NB4 (cell line): ENCODE measurements around the gene MCC.

Experiments
- DNase-seq: peaks from one replicate; pipeline ENCODE4 v3.0.0; 2010; ENCODE audit warnings: low read depth
- H3K4me3 ChIP-seq: one replicate; pipeline ENCODE4 v1.5.1; 2011; ENCODE audit warnings: mild to moderate bottlenecking, low read depth, low read length, moderate library complexity
- MAX ChIP-seq: IDR thresholded peaks from 2 replicates; pipeline ENCODE4 v1.6.1; 2011; ENCODE audit warnings: low read depth, low read length
- MYC ChIP-seq: IDR thresholded peaks from 2 replicates; pipeline ENCODE4 v1.6.1; 2011; ENCODE audit warnings: low read depth, low read length
- POLR2A ChIP-seq: IDR thresholded peaks from 2 replicates; pipeline ENCODE4 v1.6.1; 2011; ENCODE audit warnings: mild to moderate bottlenecking; ENCODE audit not compliant: insufficient read length; ENCODE audit errors: extremely low read depth
- TF ChIP-seq, protein P1 (sequence below): IDR thresholded peaks from one replicate; pipeline ENCODE4 v1.5.1; 2012; ENCODE audit warnings: low read depth, low read length

Gene MCC

DNA sequence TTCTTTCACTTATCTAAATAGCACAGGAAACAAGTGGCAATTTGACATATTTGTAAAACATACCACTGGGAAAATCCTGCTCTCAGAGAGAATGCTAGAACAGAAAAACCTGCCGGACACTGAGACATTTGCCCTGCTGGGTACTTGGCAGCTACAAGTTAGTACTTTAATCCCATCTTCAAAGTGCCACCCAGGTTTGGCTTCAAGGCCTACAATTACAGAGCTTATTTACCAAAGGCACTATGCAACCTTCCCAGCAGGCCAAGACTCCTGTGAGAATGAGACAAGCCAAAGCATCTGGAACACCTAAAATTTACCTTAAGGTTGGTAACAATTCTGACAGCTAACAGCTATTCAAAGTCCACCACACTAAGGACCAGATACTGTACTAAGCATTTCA is 131.8 kb downstream of the MCC start:
- no peak for DNase-seq

DNA sequence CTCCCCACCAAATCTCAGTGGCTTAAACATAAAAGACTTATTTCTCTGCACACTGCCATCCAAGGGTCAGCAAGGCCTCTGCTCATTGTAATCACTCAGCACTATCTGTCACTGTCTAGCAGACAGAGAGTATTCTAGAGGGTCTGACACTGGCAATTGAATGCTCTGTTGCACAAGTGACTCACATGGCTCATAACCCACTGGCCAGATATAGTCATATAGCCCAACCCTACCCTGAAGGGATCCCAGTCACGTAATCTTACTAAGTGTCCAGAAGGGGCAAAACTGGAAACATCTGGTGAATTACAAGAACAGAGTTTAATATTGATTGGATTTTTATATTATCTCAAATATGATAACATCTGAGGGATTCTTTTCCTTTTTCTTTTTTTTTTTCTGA is 134.2 kb downstream of the MCC start:
- no peak overlapping the region for H3K4me3 ChIP-seq
- no peak for DNase-seq
- no peak for TF ChIP-seq MYC
- TF ChIP-seq, protein P1, sequence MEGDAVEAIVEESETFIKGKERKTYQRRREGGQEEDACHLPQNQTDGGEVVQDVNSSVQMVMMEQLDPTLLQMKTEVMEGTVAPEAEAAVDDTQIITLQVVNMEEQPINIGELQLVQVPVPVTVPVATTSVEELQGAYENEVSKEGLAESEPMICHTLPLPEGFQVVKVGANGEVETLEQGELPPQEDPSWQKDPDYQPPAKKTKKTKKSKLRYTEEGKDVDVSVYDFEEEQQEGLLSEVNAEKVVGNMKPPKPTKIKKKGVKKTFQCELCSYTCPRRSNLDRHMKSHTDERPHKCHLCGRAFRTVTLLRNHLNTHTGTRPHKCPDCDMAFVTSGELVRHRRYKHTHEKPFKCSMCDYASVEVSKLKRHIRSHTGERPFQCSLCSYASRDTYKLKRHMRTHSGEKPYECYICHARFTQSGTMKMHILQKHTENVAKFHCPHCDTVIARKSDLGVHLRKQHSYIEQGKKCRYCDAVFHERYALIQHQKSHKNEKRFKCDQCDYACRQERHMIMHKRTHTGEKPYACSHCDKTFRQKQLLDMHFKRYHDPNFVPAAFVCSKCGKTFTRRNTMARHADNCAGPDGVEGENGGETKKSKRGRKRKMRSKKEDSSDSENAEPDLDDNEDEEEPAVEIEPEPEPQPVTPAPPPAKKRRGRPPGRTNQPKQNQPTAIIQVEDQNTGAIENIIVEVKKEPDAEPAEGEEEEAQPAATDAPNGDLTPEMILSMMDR = no peak
- no peak for TF ChIP-seq MAX
- no peak for TF ChIP-seq POLR2A

More for the DNA sequence above, 131.8 kb downstream of the MCC start:
- TF ChIP-seq MYC (no peak), POLR2A (no peak), MAX (no peak)
- TF ChIP-seq, protein P1 = no peak
- H3K4me3 ChIP-seq = no peak overlapping the region

- DNase-seq = no peak
Measured at GRCh38 chr5:113347572-113347971, 140.7 kb downstream of the MCC start.

GRCh38 chr5:113344973-113345940 is 143.0 kb downstream of the MCC start:
- no peak for DNase-seq
- TF ChIP-seq POLR2A (no peak), MYC (no peak), MAX (no peak)
- TF ChIP-seq, protein P1 = no peak
- no peak overlapping the region for H3K4me3 ChIP-seq

More at GRCh38 chr5:113347572-113347971, 140.7 kb downstream of the MCC start:
- TF ChIP-seq MYC = no peak
- TF ChIP-seq MAX = no peak
- no peak overlapping the region for H3K4me3 ChIP-seq

- no peak for DNase-seq
- TF ChIP-seq POLR2A (no peak), MYC (no peak), MAX (no peak)
- TF ChIP-seq, protein P1 = no peak
- H3K4me3 ChIP-seq = no peak overlapping the region
Measured at GRCh38 chr5:113343343-113343742, 144.9 kb downstream of the MCC start.

DNA sequence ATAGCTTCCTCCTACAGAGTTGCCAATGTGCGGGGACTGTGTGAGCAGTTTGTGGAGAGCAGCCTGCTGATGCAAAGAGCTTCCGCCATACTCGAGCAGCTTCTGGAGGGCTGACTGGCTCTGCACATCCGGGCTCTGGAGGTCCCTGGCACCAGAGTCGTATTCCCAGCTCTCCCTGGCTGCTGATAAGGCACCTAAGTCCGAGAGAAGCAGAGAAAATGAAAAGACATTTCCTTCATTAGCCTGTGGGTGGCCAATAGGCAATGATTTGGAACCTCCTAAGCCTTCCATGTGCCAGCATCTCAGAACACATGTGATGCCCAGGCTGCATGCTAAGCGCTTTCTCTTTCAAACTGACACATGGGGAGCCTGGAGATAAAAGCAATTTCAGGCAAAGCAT is 147.7 kb downstream of the MCC start:
- TF ChIP-seq POLR2A (no peak), MAX (no peak), MYC (no peak)
- TF ChIP-seq, protein P1 = no peak
- H3K4me3 ChIP-seq = no peak overlapping the region
- no peak for DNase-seq
